ENCODE data around the gene DCC.

GRCh38 chr18:52826994-52827393, 487.0 kb downstream of the DCC start:
- no peak for TF ChIP-seq EZH2 (IDR thresholded peaks at IDR 0.05; ENCODE audit: low read length)
- TF ChIP-seq, protein P1, sequence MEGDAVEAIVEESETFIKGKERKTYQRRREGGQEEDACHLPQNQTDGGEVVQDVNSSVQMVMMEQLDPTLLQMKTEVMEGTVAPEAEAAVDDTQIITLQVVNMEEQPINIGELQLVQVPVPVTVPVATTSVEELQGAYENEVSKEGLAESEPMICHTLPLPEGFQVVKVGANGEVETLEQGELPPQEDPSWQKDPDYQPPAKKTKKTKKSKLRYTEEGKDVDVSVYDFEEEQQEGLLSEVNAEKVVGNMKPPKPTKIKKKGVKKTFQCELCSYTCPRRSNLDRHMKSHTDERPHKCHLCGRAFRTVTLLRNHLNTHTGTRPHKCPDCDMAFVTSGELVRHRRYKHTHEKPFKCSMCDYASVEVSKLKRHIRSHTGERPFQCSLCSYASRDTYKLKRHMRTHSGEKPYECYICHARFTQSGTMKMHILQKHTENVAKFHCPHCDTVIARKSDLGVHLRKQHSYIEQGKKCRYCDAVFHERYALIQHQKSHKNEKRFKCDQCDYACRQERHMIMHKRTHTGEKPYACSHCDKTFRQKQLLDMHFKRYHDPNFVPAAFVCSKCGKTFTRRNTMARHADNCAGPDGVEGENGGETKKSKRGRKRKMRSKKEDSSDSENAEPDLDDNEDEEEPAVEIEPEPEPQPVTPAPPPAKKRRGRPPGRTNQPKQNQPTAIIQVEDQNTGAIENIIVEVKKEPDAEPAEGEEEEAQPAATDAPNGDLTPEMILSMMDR (optimal IDR thresholded peaks at IDR 0.05 in 1 of 3, IDR thresholded peaks at IDR 0.05 in 1 of 3, conservative IDR thresholded peaks at IDR 0.05 in 1 of 3; ENCODE audit: extremely low read depth in 1 of 3, insufficient read depth in 2 of 3, low read length in 3 of 3): no peak

All from keratinocyte (primary cell).